ENCODE measurements around the gene CAMK4.

The CAMK4 gene

DNA sequence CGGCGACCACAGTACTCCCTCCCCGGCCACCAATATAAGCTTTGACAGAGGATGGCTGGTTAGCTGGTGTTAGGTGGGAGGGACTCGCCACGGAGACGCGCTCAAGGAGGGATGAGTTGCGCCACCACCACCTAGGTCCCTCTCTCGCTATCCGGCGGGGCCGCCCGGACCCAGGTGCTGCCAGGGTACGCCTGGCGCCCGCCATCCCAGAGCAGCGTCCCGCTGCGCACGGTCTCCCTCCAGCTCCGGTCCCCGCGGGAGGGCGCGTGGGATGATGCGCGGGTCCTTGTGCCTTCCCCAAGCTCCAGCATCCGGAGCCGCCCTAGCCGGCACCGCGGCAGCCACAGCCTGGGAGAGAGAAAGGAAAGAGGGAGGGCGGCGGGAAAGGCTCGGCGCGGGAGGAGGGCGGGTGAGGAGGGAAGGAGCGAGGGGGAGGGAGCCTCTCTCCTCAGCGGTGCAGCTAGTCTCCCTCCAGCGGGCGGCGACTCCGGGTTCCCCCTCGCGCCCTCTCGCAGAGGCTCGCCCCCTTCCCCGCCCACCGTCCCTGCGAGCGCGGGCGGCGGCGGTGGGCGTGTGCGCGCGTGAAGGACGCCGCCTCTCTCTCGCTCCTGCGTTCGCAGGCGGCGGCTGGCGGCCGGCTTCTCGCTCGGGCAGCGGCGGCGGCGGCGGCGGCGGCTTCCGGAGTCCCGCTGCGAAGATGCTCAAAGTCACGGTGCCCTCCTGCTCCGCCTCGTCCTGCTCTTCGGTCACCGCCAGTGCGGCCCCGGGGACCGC, at the start of gene CAMK4:
Gene CAMK4, plus strand, starts transcription at position 598 of the 774 bp plus-strand sequence. Its CDS starts 100 bp downstream, at position 698.
- peak; percentile 45 to 53 for DNase-seq (ENCODE audit: low read depth in 2 of 2)

GRCh38 chr5:111183064-111183463, 41.1 kb upstream of the CAMK4 start:
- DNase-seq (ENCODE audit: low read depth in 2 of 2): no peak

- DNase-seq (ENCODE audit: low read depth in 2 of 2): no peak
Measured at GRCh38 chr5:111187079-111187478, 37.1 kb upstream of the CAMK4 start.

- DNase-seq (ENCODE audit: low read depth in 2 of 2): no peak
Measured at GRCh38 chr5:111194053-111194452, 30.1 kb upstream of the CAMK4 start.

DNA sequence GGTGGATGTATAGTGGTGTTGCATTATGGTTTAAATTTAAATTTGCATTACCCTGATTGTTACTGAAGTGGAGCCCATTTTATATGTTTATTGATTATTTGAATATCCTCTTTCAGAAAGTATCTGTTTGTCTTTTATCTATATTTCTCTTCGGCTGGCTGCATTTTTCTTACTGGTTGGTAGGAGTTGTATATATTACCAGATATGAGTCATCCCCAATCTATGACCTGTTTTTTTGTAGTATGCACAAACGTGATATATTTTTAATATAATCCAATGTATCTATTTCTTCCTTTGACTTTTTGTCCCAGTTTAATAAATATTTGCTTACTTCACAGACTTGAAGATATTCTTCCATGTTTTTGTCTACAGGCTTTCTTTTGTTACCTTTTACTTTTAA, 29.3 kb upstream of the CAMK4 start:
- DNase-seq (ENCODE audit: low read depth in 2 of 2): no peak

DNA sequence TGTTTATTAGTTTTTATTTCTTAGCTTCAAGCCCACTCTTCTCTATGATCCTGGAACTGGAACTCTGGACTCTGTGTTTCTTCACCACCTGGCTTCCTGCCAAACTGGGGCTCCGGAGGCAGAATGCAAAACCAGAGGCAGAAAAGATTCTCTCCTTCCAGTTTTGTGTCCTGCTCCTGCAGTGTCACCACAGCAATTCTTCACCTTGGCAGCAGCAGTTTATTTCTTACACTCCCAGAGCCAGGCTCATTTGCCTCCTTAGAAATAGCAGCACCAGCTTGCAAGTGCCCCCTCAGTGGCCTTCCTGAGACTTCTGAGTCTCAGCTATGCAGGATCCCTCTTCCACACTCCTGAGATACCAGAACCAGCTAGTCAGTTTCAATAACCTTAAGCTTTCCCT, 26.7 kb upstream of the CAMK4 start:
- DNase-seq (ENCODE audit: low read depth in 2 of 2): no peak

GRCh38 chr5:111198281-111198966, 25.8 kb upstream of the CAMK4 start:
- DNase-seq (ENCODE audit: low read depth in 2 of 2): no peak

- DNase-seq (ENCODE audit: low read depth in 2 of 2): no peak
Measured at GRCh38 chr5:111200828-111201227, 23.4 kb upstream of the CAMK4 start.

DNA sequence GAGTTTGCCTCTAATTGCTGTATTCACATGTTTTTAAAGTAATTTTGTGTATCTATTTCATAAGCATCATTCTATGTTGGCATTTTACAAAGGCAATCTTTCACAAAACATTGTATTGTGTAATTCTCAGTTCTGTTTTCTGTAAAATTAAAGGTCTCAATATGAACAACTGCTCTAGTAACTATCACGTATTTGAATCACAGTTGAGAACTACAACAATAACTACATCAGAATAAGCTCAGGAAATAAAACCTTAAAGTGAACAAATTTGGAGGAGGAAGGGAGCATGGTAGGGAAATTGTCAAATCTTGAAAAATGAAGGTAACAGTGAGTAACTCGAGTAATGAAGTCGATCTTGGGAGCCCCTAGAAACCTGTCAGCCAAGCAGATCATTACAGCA, 22.5 kb upstream of the CAMK4 start:
- DNase-seq (ENCODE audit: low read depth in 2 of 2): no peak

GRCh38 chr5:111211341-111211740, 12.8 kb upstream of the CAMK4 start:
- no peak for DNase-seq (ENCODE audit: low read depth in 2 of 2)

- no peak for DNase-seq (ENCODE audit: low read depth in 2 of 2)
Measured at GRCh38 chr5:111214052-111214742, 10.0 kb upstream of the CAMK4 start.

DNA sequence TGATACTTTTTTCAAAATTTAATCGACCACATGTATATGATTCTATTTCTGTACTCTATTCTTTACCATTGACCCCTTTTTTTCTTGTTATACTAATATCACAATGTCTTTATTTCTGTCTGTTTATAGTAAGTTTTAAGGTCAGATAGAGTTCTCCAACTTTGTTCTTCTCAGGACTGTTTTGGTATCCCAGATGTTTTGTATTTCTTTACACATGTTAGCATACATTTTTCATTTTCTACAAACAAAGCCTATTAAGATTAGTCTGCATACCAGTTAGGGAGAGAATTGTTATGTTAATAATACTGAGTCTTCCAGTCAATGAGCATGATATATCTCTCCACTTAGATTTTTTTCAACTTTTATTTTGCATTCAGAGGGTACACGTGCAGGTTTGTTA, 8.2 kb upstream of the CAMK4 start:
- DNase-seq (ENCODE audit: low read depth in 2 of 2): no peak

- no peak for DNase-seq (ENCODE audit: low read depth in 2 of 2)
Measured at GRCh38 chr5:111221139-111221538, 3.0 kb upstream of the CAMK4 start.

DNA sequence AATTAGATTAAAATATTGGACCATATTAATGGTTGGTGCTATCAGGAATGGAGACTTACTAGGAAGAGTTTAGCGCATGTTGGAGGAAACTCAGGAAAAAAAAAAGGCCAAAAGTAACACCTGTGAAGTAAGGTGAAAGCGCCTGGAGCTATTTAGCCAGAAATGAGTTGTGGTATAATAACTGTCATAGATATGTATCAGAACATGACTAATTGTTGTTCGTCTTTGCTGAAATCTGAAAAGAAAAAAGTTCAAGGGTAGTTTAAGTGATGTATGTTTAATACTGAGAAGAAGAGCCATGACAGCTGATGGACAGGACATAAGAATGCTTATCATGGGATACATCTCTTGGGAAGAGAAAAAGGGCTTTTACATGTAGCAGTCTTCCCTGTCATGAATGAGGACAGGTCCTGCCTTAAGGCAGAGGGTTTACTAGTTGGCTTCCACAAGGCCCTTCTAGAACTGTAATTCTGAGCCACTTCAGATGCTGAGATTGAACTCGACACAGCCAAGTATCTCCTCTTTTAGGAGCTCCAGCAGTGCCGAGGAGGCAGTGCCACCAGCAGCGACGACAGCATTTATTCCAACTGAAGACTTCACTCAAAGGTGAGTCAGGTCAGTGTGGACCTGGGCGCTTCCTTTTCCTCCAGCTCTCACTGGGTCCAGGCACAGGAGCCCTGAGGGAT, 940 bp upstream of the CAMK4 start:
- no peak for DNase-seq (ENCODE audit: low read depth in 2 of 2)

- DNase-seq (ENCODE audit: low read depth in 2 of 2): peak; percentile 26 to 42
Measured at GRCh38 chr5:111224561-111225345, 569 bp downstream of the CAMK4 start.

DNA sequence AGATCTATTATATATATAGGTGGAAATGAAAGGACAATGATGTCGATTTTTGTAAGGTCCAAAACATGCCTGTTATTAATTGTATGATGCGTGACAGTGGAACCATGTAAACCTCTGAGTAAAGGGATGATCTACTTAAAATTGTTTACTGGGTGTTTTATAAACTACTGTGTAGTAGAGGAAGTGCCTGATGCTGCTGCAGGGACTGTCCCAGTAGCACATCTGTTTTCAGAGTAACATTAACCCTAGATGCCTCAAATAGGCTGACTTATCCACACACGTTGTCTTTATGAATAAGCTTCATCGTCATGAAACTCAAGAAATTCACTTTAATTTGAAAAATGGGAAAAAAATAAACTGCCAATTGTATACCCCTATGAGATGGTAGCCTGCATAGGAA, 1.7 kb downstream of the CAMK4 start:
- no peak for DNase-seq (ENCODE audit: low read depth in 2 of 2)

DNA sequence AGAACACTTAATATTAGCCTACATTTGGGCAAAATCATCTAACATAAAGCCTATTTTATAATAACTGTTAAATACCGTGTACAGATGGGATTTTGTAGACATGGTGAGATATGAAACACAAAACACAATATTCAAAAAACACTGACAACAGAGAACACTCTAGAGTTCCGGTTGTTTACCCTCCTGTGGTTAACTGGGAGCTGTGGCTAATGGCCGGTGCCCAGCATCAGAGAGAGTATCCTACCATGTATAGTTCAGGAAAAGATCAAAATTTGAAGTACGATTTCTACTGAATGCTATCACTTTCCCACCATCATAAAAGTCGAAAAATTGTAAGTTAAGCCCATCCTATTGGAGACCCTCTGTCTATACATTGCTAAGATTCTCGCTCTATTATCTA, 2.4 kb downstream of the CAMK4 start:
- DNase-seq (ENCODE audit: low read depth in 2 of 2): no peak

- DNase-seq (ENCODE audit: low read depth in 2 of 2): no peak
Measured at GRCh38 chr5:111227226-111227782, 3.1 kb downstream of the CAMK4 start.

DNA sequence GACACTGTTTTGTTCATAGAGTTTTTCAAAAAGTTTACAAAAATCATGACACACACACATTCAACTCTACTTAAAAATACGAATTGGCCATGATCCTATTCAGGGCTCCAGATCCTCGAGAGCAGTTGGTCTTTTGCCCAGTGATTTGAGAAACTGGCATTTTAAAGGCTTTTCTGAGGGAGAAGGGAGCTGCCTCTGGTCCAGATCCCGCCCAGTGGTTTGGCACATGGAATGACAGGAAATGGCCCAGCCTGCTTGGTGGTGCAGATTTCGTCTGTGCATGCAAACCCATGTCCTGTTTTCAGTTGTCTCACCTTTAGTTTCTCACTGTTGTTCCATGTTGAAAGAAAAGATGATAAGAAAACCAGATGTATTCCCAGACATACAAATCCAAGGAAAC, 3.6 kb downstream of the CAMK4 start:
- DNase-seq (ENCODE audit: low read depth in 2 of 2): no peak

DNA sequence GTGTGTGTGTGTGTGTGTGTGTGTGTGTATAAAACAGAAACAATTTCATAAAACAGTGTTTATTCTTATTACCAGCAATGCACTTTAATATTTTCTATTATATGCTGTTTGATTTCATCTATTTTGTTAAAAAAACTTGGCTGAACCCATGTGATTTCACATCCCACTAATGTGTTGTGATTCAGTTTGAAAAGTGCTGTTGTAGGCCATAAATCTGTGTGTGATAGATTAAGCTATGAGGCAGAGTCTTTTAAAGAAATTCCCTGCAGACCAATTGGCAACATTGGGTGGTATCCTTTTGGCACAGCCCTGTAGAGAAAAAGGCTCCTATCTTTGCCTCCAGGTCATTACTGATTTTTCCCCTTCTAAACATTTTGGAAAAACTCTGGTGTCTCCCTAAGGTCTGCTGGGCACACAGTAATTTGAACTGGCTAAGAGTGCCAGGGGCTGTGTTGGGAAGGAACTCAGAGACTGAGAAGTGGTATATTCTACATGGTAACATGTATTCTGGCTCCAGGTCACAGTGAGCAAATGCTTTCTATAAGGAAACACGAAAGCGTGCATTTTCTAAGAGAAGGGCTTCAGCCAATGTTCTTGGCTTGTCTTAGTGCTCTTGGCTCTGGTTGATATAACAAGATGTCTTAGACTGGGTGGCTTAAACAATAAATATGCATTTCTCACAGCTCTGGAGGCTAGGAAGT, 4.5 kb downstream of the CAMK4 start:
- no peak for DNase-seq (ENCODE audit: low read depth in 2 of 2)

All from stimulated activated CD4-positive, alpha-beta T cell treated with anti-CD3 and anti-CD28 coated beads, Interleukin-12 subunit alpha, Interleukin-12 subunit beta, amount 100 ng/mL, for 24 hours (primary cell).